ENCODE measurements around the gene SH2D4B. TPM values are rescaled to one million over a fixed set of nuclear protein-coding genes. Genes with fewer than 3 reads are reported as not detected.

Gene SH2D4B
- total and polyA plus RNA-seq, 8 donors = 0.09 to 0.37 (median 0.20) TPM

GRCh38 chr10:80660736-80661135 lies 123.0 kb downstream of the SH2D4B start:
- no peak overlapping the region for H3K4me3 ChIP-seq
- DNase-seq = peak in 1 of 4 donors; percentile 39
- H3K27me3 ChIP-seq = no peaks in the 10 kb centered on the region
- H3K9me3 ChIP-seq = peaks cover 0 to 10% of the 10 kb centered on the region in 2 donors
- no peak for TF ChIP-seq CTCF (IDR thresholded peaks at IDR 0.05)
- peaks cover 7 to 49% of the 10 kb centered on the region in 2 donors for H3K4me1 ChIP-seq
- ATAC-seq = peak; percentile 25
- no peaks in the 10 kb centered on the region for H3K36me3 ChIP-seq
- peak overlapping the region in 1 of 2 donors; percentile 78 for H3K27ac ChIP-seq
- intact Hi-C loops (cut with DNase I) = no loop called here

- TF ChIP-seq CTCF (IDR thresholded peaks at IDR 0.05) = no peak
- no peaks in the 10 kb centered on the region for H3K36me3 ChIP-seq
- ATAC-seq = no peak
- H3K27ac ChIP-seq = peak overlapping the region in 1 of 2 donors; percentile 78
- no peaks in the 10 kb centered on the region for H3K27me3 ChIP-seq
- DNase-seq = no peak
- peaks cover 0 to 6% of the 10 kb centered on the region in 2 donors for H3K9me3 ChIP-seq
- H3K4me1 ChIP-seq = peaks cover 7 to 49% of the 10 kb centered on the region in 2 donors
- intact Hi-C loops (cut with DNase I) = no loop called here
- H3K4me3 ChIP-seq = no peak overlapping the region
Observed at GRCh38 chr10:80661526-80661925, 123.8 kb downstream of the SH2D4B start.

GRCh38 chr10:80662429-80663261 lies 124.9 kb downstream of the SH2D4B start:
- no peaks in the 10 kb centered on the region for H3K9me3 ChIP-seq
- H3K4me3 ChIP-seq = peak overlapping the region; percentile 11 to 16
- peak; percentile 75 to 92 (median 84) for DNase-seq
- peak; percentile 88 for TF ChIP-seq CTCF (IDR thresholded peaks at IDR 0.05)
- peak; percentile 96 for ATAC-seq
- H3K27ac ChIP-seq = peak overlapping the region; percentile 6 to 65
- intact Hi-C loops (cut with DNase I) = no loop called here
- H3K27me3 ChIP-seq = no peaks in the 10 kb centered on the region
- H3K36me3 ChIP-seq = no peaks in the 10 kb centered on the region
- H3K4me1 ChIP-seq = peaks cover 7 to 49% of the 10 kb centered on the region in 2 donors

- no peaks in the 10 kb centered on the region for H3K27me3 ChIP-seq
- H3K27ac ChIP-seq = no peak overlapping the region
- no peaks in the 10 kb centered on the region for H3K36me3 ChIP-seq
- TF ChIP-seq CTCF (IDR thresholded peaks at IDR 0.05) = peak; percentile 84
- ATAC-seq = peak; percentile 91
- no peak overlapping the region for H3K4me3 ChIP-seq
- DNase-seq = peak; percentile 36 to 90 (median 73)
- intact Hi-C loops (cut with DNase I) = no loop called here
- no peaks in the 10 kb centered on the region for H3K9me3 ChIP-seq
- peaks cover 7 to 49% of the 10 kb centered on the region in 2 donors for H3K4me1 ChIP-seq
Observed at GRCh38 chr10:80664071-80664680, 126.5 kb downstream of the SH2D4B start.

- DNase-seq = no peak
- intact Hi-C loops (cut with DNase I) = no loop called here
Observed at GRCh38 chr10:80669485-80669884, 131.8 kb downstream of the SH2D4B start.

More at GRCh38 chr10:80669485-80669884, 131.8 kb downstream of the SH2D4B start:
- no peak for ATAC-seq
- no peak for TF ChIP-seq CTCF (IDR thresholded peaks at IDR 0.05)
- Histone ChIP-seq H3K27me3 (no peaks in the 10 kb centered on the region), H3K4me1 (peaks cover 0 to 3% of the 10 kb centered on the region in 2 donors), H3K4me3 (no peak overlapping the region), H3K9me3 (no peaks in the 10 kb centered on the region), H3K36me3 (no peaks in the 10 kb centered on the region), H3K27ac (no peak overlapping the region)

All from left lung (tissue), 10 donors.